Activated T-cell treated with anti-CD3 and anti-CD28 coated beads for 4 hours (primary cell): ENCODE measurements around the gene SMARCD1.

Experiments
- DNase-seq: peaks from one replicate; pipeline ENCODE4 v3.0.0-alpha.2; 2020

SMARCD1 gene

DNA sequence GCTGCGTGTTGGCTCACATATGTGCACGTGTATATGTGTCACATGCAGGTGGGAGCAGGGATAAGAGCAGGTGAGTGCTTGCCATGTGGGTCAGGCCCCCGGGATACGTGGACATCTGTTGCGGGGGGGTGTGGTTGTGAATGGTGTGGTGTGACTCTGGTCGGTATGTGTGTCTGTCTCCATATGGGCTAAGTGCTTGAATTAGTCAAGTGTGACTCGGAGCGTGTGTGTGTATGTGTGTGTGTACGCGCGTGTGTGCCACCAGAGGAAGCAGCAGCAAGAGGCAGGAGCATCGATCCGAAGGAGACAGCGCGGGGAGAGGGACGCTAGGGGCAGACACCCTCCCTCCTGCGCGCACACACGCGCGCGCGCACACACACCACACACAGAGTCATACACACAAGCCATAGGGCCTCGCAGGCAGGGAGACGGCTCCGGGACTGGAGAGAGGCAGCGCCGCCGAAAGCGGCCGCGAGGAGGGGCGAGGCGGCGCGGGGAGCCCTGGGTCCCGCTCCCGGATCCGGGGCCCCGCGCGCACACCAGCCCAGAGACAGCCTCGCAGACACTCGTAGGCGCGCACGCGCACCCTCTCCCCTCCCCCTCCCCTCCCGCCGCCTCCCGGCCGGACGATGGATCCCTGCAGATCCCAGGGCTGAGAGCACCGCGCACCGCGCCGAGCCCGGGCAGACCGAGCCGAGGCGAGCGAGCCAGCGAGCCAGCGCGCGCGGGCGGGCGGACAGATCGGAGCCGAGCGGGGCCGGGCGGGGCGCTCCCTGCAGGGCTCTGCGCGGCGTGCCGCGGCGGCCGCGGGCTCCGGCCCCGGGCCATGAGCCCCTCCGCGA lies 27.9 kb upstream of the SMARCD1 start, which contains the start of gene ASIC1:
Gene ASIC1 (plus strand): TSS at position 597 of the 842 bp plus-strand sequence. CDS start 1,171 bp downstream, outside the sequence.
- DNase-seq, result peak; percentile 33

DNA sequence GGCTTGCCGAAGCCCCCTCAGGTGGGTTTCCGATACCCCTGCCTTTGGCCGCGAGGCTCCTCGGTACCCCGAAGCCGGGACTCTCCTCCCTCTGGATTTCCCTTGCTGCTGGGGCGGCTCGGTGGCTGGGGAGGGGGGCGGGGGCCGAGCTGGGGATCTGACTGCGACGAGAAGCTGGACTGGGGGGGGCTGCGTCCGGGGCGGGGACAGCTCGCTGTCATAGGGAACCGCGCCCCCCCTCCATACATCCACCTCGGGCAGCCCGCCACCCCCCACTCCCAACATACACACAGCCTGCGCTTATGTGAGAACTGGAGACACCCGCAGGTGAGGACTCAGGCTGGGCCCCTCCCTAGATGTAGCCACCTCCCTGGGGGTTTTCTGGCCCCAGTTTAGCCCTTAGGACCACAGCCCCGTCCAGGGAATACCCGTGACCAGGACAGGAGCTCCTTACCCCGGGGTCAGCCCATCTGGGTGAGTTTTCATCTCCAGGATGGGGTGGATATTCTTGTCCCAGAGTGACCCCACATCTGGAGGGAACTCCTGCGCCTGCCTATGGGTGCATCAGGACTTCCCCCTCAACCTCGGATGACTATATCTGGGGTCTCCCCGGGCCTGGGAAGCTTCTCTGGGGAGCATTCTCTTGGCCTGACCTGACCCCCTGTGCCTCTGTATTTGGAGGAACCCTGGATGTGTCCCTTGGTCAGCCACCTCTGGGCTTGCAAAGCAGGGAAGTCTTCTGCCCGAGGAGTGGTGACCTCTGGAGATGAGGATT lies 27.1 kb upstream of the SMARCD1 start:
- DNase-seq, result no peak

DNA sequence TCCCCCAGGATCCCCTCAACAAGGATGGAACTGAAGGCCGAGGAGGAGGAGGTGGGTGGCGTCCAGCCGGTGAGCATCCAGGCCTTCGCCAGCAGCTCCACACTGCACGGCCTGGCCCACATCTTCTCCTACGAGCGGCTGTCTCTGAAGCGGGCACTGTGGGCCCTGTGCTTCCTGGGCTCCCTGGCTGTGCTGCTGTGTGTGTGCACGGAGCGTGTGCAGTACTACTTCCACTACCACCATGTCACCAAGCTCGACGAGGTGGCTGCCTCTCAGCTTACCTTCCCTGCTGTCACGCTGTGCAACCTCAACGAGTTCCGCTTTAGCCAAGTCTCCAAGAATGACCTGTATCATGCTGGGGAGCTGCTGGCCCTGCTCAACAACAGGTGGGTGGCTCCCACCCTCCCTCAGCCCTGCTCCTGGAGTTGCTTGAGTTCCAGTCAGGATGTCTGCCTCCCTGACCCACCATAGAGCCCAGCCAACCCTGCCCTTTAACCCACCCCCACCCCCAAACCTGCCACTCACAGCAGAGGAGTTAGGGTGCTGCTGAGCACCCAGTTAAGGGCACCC lies 26.3 kb upstream of the SMARCD1 start:
- DNase-seq, result no peak

DNA sequence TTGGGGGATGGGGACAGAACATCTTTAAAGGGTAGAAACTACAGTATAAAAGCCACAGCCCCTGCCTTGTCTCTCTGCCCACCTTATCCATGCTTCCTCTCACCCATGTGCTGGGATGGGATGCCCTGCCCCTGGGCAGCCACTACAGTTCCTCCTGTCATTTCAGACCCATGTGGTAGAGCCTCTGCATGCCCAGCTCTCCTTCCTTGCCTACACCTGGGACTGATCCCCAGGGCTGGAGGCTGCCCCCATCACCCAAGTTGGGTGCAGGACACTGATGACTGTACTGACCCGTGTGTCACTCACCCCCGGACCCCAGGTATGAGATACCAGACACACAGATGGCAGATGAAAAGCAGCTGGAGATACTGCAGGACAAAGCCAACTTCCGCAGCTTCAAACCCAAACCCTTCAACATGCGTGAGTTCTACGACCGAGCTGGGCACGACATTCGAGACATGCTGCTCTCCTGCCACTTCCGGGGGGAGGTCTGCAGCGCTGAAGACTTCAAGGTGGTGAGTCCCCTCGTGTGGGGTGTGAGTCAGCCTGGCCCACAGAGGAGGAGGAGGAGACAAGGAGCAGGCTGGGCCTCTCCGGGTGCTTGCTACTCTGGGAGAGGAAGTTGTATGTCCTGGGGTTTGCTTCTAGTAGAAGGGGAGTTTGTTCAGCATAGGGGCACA lies 25.6 kb upstream of the SMARCD1 start:
- DNase-seq, result peak; percentile 41

DNA sequence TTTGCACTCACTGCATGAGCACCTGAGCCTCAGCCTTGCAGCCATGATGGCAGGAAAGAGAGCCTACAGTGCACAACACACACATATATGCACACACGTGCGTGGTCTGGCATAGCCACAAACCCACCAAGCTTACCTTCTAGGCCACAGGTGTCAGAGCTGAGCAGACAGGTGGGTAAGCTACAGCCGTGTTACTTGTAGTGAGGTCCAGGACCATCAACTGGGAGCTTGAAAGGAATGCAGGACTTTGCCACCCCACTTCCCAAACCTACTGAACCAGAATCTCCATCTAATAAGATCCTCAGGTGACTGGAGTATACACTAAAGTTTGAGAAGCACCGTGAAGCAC lies 25.0 kb upstream of the SMARCD1 start:
- DNase-seq, result no peak

DNA sequence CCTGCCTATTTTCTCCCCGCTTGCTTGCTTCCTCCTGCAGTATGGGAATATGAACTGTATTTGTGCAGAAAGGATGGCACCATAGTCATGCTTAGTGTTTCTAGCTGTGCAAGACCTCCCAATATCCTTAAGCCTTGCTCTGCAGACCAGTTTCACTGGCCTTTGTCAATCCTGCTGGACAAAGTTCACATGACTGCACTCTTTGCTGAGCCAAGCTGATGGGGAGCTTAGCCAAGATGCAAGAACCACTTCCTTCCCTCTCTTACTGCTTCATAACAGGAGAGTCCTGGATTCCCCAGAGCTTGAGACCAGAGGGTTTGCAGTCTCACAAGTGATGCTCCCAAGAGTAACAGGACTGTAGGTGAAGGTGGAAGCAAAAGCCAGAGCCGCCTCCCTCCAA lies 24.0 kb upstream of the SMARCD1 start:
- DNase-seq, result no peak

DNA sequence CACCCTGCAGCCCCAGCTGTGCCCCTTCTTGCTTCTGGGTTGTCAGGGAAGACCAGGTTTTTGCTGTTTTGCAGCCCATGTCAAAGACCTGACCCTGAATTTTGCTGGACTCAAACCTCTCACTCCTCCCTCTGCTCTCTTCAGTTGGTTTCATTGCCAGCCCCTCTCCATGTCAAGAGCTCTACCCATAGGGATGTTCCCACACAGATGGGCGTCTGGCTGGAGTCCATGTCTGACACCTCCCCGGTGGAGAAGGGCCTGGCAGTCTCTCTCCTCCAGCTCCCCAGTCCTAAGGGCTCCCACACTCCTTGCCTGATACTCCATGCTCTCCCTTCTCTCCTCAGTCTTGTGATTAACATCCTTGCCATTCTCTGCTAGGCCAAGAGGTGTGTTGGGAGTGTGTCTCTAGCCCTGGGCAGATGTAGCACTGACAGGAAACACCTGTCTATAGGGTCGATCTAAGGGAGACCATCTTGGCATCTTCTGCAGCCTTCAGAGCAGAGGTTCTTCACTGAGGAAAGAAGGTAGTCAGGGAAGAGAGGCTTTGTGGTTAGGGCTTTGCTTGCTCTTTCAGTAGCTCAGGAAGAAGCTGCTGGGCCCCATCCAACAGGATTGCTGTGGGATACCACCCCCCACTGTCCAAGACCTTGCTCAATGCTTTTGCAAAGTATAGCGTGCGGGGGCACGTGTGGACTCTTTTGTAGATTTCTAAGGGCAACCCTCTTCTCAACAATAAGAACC lies 23.0 kb upstream of the SMARCD1 start:
- no peak for DNase-seq

DNA sequence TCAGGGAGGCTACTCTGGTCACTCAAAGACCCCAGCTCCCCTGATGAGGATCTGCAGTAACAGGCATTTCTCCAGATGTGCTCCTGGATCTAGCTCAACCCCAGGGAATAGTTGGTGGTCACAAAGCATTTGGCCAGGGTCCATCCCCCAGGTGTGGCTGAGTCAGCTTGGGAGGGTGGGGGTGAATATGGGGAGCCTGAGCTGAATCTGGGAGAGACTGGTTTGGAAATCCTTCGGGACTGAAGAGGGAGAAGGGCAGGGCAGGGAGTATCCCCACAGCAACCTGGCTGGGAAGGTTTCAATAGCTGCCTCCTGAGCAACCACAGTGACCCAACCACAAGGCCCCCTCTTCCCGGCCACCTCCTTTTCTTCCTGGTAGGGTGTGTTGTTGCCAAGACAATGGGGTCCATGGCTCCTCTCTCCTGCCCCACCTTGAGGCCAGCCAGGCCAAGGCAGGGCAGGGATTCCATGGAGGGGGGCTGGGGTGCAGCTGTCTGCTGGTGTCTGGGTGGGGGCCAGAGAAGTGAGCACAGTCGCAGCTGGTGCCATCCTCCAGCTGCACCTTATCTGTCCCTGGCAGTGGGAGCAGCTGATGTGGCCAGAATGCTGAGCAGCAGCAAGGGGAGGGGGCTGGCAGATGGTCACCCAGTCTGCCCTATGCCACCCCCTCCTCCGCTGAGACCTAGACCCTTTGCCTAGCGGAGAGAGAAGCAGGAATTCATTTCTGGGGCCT lies 22.2 kb upstream of the SMARCD1 start:
- no peak for DNase-seq

DNA sequence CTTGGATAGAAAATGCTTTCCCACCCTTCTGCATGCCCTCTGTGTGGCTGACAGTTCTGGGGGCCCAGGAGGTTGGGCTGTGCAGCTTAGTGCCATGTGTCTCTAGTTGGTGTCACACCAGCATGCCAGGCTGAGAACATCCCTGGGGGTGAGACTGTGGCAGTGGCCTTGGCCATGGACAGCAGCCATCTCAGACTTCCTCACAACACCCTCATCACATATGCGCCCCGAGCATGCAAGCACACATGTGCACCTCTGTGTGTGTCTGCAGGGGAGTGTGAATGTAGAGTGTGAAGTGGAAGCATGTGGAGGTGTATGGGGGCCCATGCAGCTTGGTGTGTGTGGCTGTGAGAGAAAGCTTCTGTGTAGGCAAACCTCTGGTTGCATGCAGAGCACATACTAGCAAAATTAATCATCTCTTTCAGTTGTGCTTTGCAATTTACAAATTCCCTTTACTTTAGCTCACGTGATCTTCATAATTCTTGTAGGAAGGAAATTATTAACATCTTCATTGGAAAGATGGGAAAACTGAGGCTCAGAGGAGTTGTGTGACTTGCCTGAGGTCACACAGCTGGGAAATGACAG lies 19.3 kb upstream of the SMARCD1 start:
- DNase-seq, result no peak

DNA sequence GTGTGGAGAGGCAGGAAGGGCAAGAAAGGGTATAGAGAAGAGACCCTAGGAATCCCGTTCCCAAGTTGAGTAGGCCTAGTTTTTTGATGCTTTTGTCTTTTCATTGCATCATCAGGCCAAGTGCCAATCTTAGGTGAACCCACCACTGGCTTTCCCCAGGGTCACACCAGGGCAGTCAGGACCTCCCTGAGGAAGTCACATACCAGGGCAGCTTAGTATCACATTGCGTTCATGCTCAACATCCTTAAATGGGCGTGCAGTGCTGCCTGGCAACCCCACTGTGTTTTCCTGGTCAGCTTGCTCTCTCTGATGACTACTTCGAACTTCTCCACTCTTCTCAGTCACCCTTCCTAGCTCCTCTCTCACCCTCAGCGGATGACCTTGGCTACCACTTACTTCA lies 18.7 kb upstream of the SMARCD1 start:
- no peak for DNase-seq

DNA sequence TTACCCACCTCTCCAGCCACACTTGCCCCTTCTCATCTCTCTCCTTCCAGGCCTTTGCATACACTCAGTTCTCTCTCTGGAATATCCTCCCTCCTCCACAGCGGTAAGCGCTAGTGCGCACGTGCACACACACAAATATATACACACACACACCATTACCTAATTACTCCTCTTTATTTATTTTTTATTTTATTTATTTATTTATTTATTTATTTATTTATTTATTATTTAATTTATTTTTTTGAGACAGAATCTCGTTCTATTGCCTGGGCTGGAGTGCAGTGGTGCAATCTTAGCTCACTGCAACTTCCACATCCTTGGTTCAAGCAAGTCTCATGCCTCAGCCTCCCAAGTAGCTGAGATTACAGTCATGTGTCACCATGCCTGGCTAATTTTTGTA lies 16.1 kb upstream of the SMARCD1 start:
- no peak for DNase-seq

DNA sequence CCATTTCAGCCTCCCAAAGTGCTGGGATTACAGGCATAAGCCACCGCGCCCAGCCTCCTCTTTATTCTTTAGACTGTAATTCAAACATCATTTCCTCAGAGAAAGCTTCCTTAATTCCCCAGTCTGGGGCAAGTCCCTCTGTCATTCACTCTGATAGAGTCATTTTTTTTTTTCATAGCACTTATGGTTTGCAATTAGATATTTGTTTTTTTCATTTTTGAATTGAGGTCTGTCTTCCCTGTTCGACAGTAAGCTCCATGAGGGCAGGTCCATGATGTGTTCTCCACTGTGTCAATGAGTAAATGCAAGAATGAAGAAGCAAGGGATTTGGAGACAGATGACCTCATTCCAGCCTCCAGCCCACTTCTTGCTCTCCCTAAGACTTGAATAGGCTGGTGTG lies 15.6 kb upstream of the SMARCD1 start:
- DNase-seq, result no peak

DNA sequence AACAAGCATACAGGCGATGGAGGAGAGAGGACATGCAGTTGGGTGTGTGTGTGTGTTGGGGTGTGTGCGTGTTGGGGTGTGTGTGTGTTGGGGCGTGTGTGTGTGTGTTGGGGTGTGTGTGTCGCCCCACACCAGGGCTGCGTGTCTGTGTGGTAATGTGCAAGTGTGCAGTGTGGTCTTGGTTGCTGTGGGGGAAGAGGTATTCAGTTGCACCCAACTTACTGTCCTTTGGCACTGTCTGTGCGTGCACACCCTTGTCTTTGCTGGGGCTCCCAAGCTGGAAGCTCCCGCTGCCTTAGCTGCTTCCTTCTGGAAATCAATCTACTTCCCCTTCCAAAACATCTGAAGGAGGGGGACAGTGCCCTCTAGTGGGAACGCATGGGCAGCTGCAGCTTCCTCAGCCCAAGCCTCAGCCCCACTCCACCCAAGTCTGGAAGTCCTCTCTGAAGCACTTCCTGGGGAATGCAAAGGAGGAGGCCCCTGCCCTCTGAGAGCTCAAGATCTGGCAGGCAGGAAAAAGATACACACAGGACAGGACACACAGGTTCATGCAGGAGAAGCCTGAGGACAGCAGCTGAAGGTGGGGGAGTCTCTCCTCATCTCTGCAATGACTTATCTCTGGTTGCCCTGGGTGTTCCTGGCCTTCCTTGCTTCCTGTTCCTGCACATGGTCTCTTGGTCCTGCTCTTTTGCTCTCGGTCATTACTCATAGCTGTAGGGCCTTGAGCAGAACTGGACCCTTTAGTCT lies 14.7 kb upstream of the SMARCD1 start:
- peak; percentile 58 for DNase-seq

DNA sequence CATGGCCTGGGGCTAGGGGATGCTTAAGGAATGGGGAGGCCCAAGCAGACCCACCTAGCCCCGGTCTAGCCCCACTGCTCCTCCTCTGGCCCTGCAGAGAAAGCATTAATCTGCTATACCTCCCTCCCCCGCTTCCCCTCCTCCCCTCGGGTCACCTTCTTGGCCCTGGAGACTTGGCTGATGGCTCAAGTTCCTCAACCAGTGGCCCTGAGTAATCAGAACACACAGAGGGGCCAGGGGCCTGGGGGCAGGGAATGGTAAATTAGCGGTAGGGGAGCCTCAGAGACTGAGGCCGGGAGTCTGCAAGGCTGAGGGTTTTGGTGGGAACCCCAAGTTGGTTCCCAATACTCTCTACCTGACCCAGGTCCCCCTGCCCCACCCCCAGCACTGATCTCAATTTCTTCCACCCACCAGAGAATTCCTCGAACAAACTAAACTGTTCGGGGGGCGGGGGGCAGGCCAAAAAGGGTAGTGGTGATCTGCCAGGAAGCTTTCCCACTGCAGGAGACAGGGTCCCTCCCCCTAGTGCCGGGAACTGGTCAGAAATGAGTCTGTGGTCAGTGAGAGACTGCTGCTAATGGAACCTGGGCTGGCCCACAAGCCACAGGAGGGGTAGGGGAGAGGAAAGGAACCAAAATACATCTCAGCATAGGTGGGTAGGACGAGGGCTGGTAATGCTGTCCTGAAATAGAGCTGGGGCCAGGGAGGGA lies 12.8 kb upstream of the SMARCD1 start:
- no peak for DNase-seq

DNA sequence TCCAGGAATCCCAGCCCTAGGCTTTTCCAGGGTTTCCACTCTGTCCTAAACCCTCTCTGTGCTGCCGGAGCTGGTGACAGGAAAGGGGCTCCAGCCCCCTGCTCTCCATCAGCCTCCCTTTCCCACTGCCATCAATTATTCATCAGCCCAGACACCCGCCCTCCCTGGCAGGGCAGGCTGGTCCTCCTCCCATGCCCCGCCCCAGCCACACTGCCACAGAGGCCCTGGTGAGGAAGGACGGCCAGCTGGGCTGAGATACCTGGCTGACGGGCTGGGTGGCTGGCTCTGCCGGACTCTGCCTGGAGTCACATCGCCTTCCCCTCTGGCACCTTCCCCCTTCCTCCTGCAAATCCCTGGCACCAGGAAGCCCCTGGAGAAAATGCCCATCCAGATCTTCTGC lies 11.9 kb upstream of the SMARCD1 start:
- no peak for DNase-seq

DNA sequence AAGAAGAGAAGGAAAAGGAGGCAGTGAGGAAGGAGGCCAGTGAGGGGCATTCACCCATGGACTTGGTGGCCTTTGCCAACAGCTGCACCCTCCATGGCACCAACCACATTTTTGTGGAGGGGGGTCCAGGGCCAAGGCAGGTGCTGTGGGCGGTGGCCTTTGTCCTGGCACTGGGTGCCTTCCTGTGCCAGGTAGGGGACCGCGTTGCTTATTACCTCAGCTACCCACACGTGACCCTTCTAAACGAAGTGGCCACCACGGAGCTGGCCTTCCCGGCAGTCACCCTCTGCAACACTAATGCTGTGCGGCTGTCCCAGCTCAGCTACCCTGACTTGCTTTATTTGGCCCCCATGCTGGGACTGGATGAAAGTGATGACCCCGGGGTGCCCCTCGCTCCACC lies 11.4 kb upstream of the SMARCD1 start:
- DNase-seq, result no peak

DNA sequence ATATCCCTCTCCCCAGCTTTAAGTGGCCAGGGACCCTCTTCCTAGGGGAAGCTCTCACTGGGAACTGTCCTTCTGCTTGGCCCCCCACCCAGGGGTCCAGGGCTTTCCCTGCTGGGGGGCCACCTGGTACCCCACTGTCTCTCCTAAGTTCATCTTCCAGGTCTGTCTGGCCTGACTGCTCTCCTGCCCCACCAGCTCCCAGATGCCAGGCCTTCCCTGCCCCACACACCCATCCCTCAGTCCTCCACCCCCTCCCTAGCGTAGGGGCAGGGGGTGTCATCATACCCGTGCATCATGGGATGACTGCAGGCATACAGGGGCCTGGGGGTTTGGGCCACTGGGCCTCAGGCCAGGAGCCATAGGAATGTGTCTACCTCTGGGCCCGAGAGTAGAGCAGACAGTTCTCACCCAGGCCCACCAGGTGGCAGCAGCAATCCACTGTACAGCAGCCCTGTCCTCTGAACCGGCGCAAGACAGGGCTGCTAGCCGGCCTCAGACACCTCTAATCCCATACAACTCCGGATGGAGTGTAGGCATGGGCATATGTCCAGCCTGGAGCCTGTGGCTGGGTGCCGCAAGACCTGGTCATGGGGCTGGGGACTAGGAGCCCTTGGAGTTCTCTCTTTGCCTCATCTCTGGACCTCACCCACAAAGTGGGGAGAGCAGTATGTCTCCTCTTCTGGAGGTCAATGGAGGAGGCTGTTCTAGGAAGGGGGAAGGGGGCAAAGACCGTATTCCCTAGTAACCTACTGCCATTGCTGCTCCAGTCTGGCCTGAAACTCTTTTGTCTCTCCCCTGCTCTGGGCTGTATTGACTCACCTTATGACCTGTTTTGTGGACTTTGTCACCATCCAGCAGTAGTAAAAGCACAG lies 10.0 kb upstream of the SMARCD1 start:
- peak; percentile 77 for DNase-seq

DNA sequence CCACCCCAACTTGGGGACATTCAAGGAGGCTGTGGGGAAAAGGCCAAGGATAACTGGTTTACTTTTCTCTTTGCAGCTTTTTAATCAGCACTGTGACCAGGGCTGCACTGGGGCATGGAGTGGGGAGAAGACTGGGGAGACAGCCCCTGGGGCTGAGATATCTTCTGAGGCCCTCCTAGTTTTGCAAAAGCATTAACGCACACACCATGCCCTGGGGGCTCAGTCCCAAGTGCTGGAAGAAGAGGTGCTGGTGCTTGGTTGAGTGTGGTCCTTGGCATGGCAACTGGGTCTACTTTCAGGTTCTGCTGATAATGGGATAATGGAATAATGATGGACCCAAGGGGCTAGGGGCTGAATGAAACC lies 9.4 kb upstream of the SMARCD1 start:
- DNase-seq, result no peak

DNA sequence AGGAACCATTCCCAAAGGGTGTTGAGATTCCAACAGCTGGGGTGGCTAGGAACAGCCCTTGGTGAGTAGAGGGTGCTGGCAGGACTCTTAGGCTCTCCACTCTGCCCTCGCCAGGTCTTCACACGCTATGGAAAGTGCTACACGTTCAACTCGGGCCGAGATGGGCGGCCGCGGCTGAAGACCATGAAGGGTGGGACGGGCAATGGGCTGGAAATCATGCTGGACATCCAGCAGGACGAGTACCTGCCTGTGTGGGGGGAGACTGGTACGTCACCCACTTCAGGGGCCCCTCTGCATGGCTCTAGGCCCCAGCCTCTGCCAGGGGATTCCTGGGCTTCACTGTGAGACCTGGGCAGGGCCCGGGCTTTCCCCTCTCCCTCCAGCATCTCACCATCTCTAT lies 8.0 kb upstream of the SMARCD1 start:
- no peak for DNase-seq
